GM20000 (cell line): Measurements from ENCODE around the gene KCNAB1.

Experiments
- DNase-seq: peaks from one replicate; pipeline ENCODE4 v3.0.0; 2012; ENCODE audit warnings: low spot score
- TF ChIP-seq, protein P1 (sequence below): IDR thresholded peaks from 2 replicates; pipeline ENCODE4 v1.5.1; 2012; ENCODE audit warnings: mild to moderate bottlenecking, control low read depth; ENCODE audit errors: extremely low read depth, missing control alignments

Gene KCNAB1

DNA sequence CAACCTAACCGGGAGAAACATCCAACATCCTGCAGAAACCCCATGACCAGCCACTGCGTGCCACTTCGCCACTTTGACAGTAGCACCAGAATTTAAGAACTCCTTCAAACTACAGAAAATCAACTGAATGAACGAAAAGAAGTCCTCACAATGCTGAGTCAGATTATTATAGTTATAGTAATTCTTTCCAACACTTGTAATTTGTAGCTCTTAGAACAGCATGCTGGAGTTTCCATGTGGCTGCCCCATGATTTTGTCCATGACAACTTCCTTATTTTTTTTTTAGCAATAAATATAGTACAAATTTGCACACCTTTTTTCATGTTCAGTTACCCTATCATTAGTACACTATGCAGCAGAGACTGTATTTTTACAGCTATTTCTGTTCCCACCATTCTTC lies 460.7 kb downstream of the KCNAB1 start:
- DNase-seq = no peak
- TF ChIP-seq, protein P1, sequence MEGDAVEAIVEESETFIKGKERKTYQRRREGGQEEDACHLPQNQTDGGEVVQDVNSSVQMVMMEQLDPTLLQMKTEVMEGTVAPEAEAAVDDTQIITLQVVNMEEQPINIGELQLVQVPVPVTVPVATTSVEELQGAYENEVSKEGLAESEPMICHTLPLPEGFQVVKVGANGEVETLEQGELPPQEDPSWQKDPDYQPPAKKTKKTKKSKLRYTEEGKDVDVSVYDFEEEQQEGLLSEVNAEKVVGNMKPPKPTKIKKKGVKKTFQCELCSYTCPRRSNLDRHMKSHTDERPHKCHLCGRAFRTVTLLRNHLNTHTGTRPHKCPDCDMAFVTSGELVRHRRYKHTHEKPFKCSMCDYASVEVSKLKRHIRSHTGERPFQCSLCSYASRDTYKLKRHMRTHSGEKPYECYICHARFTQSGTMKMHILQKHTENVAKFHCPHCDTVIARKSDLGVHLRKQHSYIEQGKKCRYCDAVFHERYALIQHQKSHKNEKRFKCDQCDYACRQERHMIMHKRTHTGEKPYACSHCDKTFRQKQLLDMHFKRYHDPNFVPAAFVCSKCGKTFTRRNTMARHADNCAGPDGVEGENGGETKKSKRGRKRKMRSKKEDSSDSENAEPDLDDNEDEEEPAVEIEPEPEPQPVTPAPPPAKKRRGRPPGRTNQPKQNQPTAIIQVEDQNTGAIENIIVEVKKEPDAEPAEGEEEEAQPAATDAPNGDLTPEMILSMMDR = no peak

DNA sequence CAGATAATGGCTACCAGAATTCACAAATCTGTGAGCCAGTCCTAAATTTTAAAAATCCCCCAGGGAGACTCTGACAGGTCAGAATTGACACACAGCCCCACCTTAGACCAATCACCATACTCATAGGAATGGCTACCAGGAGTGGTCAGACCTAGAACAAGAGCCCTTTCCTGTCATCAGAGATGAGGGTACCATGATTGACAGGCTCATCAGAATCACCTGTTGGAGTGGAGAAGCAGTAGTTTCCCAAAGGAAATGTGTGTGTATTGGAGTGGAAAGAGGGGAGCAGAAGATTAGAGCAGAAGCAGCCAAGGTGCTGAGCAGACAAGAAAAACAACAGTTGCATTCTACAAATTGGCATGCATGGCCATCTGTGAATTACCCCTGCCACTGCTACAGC lies 461.6 kb downstream of the KCNAB1 start:
- no peak for DNase-seq
- TF ChIP-seq, protein P1 = no peak

DNA sequence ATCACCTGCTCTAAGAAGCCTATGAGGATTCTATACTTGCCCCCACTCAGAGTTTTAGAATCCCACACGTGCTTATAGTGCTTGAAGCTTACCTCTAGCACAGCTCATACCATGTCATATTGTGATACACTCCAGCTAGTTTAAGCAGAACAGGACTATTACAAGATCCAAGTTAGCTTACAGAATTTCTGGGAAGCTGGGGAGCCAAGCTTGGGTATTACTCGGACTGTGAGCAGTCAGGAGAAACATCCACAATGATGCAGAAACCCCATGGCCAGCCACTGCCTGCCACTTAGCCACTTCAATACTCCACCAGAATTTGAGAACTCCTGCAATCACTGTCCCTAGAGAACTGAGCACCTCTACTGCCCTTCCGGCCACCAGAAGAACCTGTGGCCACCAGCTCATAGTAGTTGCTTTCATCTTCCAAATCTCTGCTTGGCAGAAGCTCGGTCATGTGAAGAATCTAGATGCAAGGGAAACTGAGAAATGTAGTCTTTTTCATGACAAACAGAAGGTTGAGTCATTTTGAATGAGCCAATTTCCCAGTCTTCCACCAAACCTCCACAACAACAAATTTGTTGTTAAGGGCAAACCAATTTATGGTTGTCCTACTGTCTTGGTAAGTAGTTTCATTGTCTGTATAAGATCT lies 462.3 kb downstream of the KCNAB1 start:
- TF ChIP-seq, protein P1 = no peak
- DNase-seq = no peak

DNA sequence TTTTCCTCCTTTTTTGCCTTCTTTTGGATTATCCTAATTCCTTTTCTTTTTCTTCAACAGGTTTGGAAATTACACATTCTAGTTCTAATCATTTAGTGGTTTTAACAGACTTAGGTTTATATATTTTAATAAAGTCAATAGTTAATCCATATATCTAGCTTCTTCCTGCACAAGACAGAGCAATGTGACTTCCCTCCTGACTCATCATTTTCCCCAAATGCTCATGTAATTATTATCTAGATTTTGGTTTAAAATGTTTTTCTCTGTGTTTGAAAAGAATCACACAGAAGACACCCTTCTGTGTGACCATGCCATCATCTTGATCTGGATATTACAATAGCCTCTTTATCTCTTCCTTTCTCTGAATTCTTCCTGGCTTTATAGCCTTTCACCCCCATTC lies 463.1 kb downstream of the KCNAB1 start:
- no peak for DNase-seq
- TF ChIP-seq, protein P1 = no peak

DNA sequence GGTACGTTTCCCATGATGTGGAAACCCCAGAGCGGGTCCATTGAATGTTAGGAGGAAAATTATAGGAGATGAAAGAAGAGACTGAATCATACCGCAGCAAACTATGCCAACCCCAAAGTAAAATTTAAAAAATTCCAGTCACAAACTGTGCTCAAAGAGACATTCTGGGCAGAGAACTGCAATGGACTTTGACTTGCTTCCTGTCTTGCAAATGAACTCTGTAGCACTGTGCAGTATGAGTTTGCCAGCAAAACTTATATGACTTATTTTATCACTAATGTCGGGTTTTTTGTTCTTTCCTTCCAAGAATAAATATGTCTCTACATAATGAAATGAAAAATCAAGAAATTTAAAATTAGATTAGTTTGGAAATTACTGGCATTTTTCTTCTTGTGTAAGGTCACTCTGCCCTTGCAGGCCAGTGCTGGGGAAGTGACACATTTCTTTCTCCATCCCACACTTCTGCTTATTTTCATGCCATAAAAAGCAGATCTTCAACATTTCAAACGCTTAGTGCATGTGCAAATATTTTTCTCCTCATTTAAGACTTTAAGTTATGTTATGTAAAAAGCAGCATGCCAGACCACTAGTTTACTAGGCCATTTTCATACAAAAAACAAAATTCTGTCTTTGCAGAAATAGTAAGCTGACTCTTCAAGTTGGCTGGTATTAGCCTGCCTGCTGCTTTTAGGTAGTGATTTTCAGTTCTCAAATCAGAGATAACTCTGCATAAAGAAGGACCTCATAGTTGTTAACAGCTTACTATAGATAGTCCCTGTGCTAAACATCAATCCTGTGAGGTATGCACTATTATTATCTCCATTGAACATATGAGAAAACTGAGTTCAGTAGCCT lies 466.8 kb downstream of the KCNAB1 start:
- no peak for DNase-seq
- TF ChIP-seq, protein P1 = no peak

DNA sequence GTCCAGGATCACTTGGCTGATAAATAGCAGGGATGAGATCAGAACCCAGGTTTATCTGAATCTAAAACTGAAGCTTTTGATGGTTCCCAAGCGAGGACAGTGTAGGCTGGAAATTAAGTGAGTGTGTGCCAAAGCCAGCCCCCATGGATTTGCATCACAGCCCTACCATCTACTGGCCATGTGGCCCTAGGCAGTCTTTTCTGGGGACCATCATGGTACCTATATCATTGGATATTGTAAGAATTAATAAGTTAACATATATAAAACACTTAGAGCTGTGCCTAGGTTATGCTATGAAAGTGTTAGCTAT lies 467.3 kb downstream of the KCNAB1 start:
- DNase-seq = no peak
- TF ChIP-seq, protein P1 = no peak
